Rectal smooth muscle tissue (tissue), 1 donor: ENCODE measurements around the gene LATS2.
"Not testable (repeated sequence)": the region's sequence is repeated elsewhere in the genome, so short reads cannot be mapped to it uniquely, and the experiment has no call there.

ENCODE experiments used
- H3K27ac ChIP-seq: one replicate; pipeline ENCODE4 v1.7.0; 2013; ENCODE audit warnings: low read depth, low read length, inconsistent platforms
- H3K27me3 ChIP-seq: one replicate; pipeline ENCODE4 v1.7.0; 2013; ENCODE audit warnings: low read length; ENCODE audit not compliant: control insufficient read depth, insufficient read depth
- H3K36me3 ChIP-seq: one replicate; pipeline ENCODE4 v1.7.0; 2013; ENCODE audit warnings: low read length; ENCODE audit not compliant: control insufficient read depth, insufficient read depth
- H3K4me1 ChIP-seq: one replicate; pipeline ENCODE4 v1.7.0; 2013; ENCODE audit warnings: low read length; ENCODE audit not compliant: control insufficient read depth, insufficient read depth
- H3K4me3 ChIP-seq: one replicate; pipeline ENCODE4 v1.7.0; 2013; ENCODE audit warnings: low read length
- H3K9ac ChIP-seq: one replicate; pipeline ENCODE4 v1.7.0; 2013; ENCODE audit warnings: low read length

LATS2 gene

GRCh38 chr13:20952838-20953237, 108.5 kb downstream of the LATS2 start:
- Histone ChIP-seq H3K36me3 (no peaks in the 10 kb centered on the region), H3K4me3 (no peak overlapping the region), H3K4me1 (no peaks in the 10 kb centered on the region), H3K27ac (no peak overlapping the region), H3K9ac (no peak overlapping the region), H3K27me3 (no peaks in the 10 kb centered on the region)

- not testable (repeated sequence) for H3K36me3 ChIP-seq, H3K27ac ChIP-seq, H3K9ac ChIP-seq, H3K27me3 ChIP-seq, H3K4me3 ChIP-seq, H3K4me1 ChIP-seq
Observed at GRCh38 chr13:20948001-20948400, 113.4 kb downstream of the LATS2 start.

GRCh38 chr13:20945952-20946383, 115.4 kb downstream of the LATS2 start:
- no peaks in the 10 kb centered on the region for H3K27me3 ChIP-seq
- no peak overlapping the region for H3K27ac ChIP-seq
- no peaks in the 10 kb centered on the region for H3K36me3 ChIP-seq
- no peaks in the 10 kb centered on the region for H3K4me1 ChIP-seq
- H3K4me3 ChIP-seq: no peak overlapping the region
- H3K9ac ChIP-seq: no peak overlapping the region

- H3K27ac ChIP-seq: peak overlapping the region; percentile 67
- H3K4me1 ChIP-seq: peaks cover 8% of the 10 kb centered on the region
Observed at GRCh38 chr13:20942938-20943559, 118.3 kb downstream of the LATS2 start.

GRCh38 chr13:20940511-20940910, 120.9 kb downstream of the LATS2 start:
- not testable (repeated sequence) for H3K27me3 ChIP-seq, H3K36me3 ChIP-seq, H3K9ac ChIP-seq, H3K4me1 ChIP-seq, H3K27ac ChIP-seq, H3K4me3 ChIP-seq

More at GRCh38 chr13:20942938-20943559, 118.3 kb downstream of the LATS2 start:
- no peaks in the 10 kb centered on the region for H3K36me3 ChIP-seq
- peak overlapping the region; percentile 42 for H3K4me3 ChIP-seq
- H3K9ac ChIP-seq: no peak overlapping the region
- H3K27me3 ChIP-seq: no peaks in the 10 kb centered on the region

- H3K27ac ChIP-seq: no peak overlapping the region
- no peaks in the 10 kb centered on the region for H3K27me3 ChIP-seq
- H3K9ac ChIP-seq: no peak overlapping the region
- H3K4me3 ChIP-seq: no peak overlapping the region
- H3K36me3 ChIP-seq: no peaks in the 10 kb centered on the region
- peaks cover 8% of the 10 kb centered on the region for H3K4me1 ChIP-seq
Observed at GRCh38 chr13:20940083-20940482, 121.3 kb downstream of the LATS2 start.

GRCh38 chr13:20939662-20940061, 121.7 kb downstream of the LATS2 start:
- Histone ChIP-seq H3K27me3 (no peaks in the 10 kb centered on the region), H3K36me3 (no peaks in the 10 kb centered on the region), H3K27ac (no peak overlapping the region), H3K4me3 (no peak overlapping the region), H3K4me1 (peaks cover 8% of the 10 kb centered on the region), H3K9ac (no peak overlapping the region)

GRCh38 chr13:20938302-20938701, 123.1 kb downstream of the LATS2 start:
- peaks cover 8% of the 10 kb centered on the region for H3K4me1 ChIP-seq
- H3K4me3 ChIP-seq: no peak overlapping the region
- H3K36me3 ChIP-seq: no peaks in the 10 kb centered on the region
- H3K9ac ChIP-seq: no peak overlapping the region
- no peak overlapping the region for H3K27ac ChIP-seq
- H3K27me3 ChIP-seq: no peaks in the 10 kb centered on the region

- Histone ChIP-seq H3K27ac (no peak overlapping the region), H3K9ac (no peak overlapping the region), H3K4me3 (no peak overlapping the region), H3K4me1 (no peaks in the 10 kb centered on the region), H3K36me3 (no peaks in the 10 kb centered on the region), H3K27me3 (no peaks in the 10 kb centered on the region)
Observed at GRCh38 chr13:20927596-20928257, 133.7 kb downstream of the LATS2 start.

- H3K4me3 ChIP-seq, H3K27ac ChIP-seq, H3K27me3 ChIP-seq, H3K9ac ChIP-seq, H3K36me3 ChIP-seq, H3K4me1 ChIP-seq: not testable (repeated sequence)
Observed at GRCh38 chr13:20925395-20925790, 136.0 kb downstream of the LATS2 start.

- Histone ChIP-seq H3K36me3 (no peaks in the 10 kb centered on the region), H3K4me1 (no peaks in the 10 kb centered on the region), H3K27ac (no peak overlapping the region), H3K4me3 (no peak overlapping the region), H3K9ac (no peak overlapping the region), H3K27me3 (no peaks in the 10 kb centered on the region)
Observed at GRCh38 chr13:20924758-20925394, 136.5 kb downstream of the LATS2 start.

GRCh38 chr13:20923272-20923671, 138.1 kb downstream of the LATS2 start:
- no peak overlapping the region for H3K9ac ChIP-seq
- H3K27ac ChIP-seq: no peak overlapping the region
- H3K4me1 ChIP-seq: no peaks in the 10 kb centered on the region
- H3K36me3 ChIP-seq: no peaks in the 10 kb centered on the region
- no peaks in the 10 kb centered on the region for H3K27me3 ChIP-seq
- no peak overlapping the region for H3K4me3 ChIP-seq
